CD4-positive, alpha-beta T cell treated with Interleukin-12 subunit alpha and Interleukin-12 subunit beta, for 1 hour (primary cell): ENCODE results near the gene NGFR.
A peak's percentile ranks its signal among the peaks of the same experiment; 100 is the strongest.

ENCODE experiments used
- DNase-seq: peaks from one replicate; pipeline ENCODE4 v3.0.0-alpha.2; 2020

NGFR gene

DNA sequence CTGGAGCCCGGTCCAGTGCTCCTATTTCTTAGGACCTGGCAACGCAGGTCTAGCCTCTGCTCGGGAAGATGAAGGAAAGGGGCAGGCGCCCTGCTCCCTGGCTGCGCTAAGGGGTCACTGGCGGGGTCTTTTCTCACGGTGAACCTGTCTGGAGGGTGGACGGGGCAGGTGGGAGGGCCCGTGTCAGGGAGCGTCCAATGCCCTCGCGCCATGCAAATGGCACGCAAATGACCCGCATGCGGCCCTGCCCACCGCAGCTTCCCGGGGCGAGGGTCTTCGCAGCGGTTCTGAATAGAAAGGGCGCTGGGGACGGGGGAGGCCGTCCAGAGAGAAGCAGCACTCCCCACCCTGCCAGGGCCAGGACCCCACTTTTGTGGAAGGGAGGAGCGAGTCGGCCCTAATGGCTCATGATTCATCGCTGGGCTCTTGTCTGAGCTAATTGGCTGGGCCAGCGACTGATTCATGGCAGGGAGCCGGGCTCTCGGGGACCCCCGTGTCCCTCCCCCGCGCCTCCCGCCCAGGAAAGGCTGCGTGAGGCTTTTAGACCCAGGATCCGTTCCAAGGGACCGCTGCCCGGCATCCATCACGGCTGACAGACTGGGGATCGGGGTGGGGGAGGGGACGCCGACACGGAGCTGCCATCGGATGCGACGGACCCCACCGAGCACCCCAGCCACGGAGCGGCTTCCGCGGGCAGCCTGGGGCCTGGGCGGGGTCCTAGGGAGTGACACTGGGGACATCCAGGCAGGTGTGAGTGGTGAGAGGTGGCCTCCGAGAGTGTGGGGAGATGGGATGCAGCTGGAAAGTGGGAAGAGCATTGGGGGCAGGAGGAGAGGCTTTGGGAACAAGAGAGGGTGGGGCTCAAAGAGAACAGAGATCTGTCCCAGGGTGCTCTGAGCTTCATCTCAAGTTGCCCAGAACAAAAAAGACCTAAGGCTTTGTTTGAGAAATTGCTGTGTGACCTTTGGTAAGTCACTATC is 25.0 kb upstream of the NGFR start:
- no peak for DNase-seq

DNA sequence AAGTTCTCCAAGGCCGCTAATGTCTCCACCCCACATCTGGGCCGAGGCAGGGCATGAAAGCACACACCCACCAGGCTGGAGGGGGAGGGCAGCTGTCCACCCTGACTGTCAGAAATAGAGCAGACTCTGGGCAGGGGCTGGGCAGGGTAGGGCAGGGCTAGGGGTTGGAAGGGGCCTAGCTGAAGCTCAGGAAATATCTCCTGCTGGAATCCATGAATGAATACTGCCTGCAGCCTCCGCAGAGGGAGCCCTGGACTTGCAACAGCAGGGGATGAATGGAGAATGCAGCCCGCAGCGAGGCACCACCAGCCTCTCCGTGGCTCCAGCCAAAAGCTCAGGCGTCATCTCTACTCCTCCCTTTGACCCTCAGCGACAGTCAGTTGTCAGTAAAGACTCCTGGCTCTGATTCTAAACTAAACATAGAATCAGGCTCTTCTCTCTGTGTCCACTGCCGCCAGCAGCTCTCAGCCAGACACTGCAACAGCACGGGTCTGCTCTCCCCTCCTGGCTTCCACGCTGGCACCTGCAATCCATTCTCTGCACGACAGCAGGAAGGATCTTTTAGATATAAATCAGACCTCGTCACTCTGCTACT is 23.9 kb upstream of the NGFR start:
- DNase-seq = no peak

DNA sequence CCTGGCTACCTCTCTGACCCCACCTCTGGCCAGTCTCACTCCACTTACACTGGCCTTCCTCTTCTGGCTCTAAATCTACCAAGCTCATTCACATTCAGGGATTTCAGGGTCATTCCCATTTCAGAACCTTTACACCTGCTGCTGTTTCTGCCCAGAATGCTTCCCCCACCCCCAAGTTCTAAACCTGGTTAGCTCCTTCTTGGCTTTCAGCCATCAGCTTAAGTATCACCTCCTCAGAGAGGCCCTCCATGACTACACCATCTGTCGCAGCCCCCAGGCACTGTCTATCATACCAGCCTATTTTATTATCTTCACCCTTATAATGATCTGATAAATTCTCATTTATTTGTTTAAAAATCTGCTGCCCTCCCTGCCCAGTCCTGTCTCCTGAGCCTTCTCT is 23.3 kb upstream of the NGFR start:
- no peak for DNase-seq

DNA sequence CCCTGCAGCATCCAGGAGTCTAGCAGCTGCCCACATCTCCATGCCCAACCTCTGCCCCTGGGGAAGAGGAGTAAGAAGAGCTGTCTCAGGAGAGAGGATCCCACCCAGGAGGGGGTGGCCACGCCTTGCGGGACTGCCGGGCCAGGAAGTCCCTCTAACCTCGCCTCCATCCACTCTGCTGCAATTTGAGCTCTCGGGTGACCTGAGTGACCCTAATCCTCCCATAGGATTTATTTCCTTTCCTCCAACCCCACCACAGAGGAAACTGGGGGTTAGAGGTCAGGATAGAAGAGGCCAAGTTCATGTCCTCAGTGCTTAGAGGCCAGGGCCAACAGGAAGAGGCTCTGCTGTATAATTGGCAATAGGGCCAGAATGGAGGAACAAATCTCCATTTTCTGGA is 22.6 kb upstream of the NGFR start:
- no peak for DNase-seq

DNA sequence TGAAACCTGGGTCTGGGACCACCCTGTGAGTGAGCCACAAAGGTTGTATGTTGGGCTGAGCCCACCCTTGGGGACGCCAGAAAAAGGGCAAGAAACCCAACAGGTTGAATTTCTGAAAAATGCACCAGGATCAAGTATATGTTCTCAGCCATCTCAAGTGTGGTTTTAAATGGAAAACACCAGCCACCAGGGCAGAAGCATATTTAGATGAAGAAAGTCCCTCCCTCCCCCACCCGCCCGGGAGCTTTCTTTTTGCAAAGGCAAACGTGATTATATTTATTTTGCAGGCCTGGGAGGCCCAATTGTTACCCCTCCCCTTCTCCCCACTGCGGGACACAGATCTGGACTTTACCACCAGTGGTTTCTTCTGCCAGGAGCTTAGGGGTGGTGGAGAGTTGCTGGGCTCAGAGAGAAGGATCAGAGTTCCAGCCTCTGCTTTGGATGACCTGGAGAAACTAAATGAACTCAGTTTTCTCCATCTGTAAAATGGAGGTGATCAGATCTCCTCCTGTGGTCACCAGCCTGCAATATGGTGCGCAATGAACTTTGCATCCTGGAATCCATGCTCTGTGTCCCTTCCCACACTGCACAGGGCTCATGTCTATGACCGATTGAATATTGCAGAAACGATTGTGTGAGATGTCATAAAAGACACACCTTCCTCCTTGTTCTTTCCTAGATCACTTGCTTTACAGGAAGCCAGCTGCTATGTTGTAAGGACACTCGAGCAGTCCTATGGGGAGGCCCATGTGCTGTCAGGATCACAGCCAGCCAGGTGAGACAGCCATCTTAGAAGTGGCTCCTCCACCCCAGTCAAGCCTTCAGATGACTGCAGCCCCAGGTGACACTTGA is 21.0 kb upstream of the NGFR start:
- DNase-seq = no peak

DNA sequence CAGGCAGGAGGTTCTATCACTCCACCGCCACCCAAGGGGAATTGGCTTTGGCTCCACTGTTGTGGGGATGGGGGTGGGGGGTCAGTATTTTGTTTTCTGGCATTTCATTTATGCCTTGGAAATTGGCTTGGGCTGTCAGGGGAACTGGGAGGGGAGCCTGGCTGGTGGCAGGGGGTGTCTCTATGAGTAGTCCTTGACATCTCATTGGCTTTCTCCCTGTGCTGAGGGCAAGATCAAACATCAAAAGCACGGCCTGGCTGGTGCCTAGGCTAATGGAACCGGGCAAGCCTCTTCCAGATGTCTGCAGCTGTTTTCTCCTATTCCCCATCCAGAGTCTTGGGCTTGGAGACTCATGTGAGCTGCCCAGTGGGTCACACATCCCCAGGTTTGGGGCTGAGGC is 17.4 kb upstream of the NGFR start:
- DNase-seq = no peak

DNA sequence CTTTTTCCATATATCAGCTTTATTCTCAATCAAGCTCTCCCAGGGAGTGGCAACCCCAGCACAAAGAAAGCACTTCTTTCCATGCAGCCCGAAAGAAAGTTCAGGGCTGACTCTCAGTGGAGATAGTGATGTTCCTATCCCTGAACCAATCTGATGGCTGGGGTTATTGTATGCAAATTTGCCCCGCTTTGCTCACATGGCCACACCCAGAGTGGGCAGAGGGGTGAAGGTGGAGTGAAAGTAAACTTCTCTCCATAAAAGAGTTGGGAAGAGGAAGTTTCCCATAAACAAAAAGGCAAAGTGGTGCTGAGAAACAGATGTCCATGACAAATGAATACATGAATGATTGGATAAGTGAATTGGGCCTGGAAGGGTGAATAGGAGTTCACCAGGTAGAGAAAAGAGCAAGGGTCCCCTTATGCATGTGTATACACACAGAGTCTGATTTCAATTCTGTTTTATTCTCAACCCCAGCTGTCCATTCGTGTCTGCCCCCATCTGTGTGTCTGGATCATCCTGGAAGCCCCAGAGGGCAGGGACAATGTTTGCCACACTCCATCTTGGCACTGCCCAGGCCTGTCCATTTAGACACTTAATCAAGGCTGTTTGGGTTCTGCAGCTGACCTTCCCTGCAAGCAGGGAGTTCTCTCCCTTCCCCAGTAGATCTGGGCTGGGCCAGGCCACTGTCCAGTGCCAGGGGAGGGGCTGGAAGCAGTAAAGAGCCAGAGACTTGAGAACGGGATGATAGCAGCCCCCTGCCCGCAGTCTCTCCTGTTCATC is 14.1 kb upstream of the NGFR start:
- DNase-seq = no peak

DNA sequence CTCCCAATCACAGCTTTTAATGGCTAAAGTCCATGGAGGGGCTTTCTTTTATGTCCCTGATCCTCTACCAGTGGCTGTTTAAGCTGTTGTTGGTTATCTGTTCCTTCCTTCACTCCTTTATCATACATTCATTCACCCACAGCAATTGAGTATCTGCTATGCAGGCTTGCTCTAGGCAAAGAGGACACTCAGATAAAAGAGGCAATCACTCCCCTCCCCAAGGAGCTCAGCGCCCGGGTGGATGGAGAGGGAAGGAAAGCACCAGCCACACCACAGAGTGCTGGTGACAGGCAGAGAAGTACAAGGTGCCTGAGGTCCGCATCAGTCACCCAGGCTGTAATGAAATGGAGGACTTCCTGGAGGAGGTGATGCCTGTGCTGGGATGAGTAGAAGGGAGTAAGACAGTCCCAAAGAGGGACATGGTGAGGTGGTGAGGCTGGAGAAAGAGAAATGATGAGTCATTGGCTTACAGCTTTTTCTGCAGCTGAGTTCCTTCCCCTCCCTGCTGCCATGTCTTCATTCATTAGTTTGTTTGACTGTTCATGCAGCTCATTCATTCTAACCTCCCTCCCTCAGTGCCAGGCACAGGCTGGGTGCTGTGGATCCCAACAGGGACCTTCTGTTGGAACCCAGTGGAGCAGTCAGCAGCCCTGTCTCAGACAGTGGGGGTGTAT is 12.8 kb upstream of the NGFR start:
- no peak for DNase-seq

DNA sequence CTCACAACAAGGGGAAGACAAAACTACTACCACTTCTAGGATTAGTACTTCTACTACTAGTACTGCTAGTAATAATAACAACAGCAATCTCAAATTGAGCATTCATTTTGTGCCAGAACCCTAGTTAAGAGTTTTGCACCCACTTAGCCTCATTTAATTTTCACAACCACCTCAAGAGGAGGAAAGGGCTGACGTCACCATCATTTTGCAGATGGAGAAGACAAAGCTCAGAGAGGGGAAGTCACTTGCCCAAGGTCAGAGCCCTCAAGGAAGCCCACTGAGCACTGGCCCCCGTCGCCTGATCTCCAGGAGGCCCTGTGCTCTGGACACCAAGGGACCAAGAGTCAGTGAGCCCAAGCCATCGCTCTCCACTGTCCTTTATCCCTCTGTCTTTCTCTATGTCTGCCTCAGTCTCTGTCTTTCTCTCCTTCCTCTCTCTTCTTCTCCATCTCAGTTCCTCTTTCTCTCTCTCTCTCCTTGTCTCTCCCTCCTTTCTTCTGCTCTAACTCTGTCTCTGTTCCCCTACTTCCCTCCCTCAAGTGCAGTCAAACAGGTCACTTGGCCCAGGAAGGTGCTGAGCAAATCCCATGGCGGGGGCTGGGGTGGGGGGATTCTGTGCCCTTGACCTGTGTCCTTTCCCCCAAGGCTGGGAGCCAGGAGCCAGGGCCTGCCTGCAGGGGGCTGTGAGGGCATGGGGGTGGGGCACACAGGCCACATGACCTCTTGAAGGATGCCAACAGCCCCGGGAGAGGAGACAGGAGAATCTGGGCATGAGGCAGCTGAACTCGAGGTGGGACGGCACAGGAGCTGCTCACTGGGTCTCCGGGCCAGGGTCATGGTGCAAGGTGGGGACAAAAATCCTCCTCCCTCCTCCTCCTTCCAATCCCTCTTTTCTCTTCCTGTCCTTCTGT is 11.2 kb upstream of the NGFR start:
- no peak for DNase-seq

DNA sequence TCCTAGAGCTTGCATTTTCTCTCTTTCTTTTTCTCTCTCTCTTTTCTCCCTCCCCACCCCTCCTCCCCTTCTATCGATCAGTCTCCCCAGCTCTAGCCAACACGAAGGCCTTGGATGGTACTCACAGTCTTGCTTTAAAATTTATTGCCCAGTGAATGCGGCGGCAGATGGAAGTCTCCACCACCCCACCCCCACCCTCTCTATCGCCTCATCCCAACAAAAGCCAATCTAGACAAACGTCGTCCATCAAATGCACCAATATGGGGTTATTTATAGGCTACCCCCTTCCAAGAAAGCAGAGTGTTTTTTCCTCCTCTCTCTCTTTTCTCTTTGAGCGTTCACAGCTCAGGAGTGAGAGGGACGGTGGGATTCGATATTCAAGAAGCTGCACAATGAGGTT is 10.5 kb upstream of the NGFR start:
- no peak for DNase-seq

DNA sequence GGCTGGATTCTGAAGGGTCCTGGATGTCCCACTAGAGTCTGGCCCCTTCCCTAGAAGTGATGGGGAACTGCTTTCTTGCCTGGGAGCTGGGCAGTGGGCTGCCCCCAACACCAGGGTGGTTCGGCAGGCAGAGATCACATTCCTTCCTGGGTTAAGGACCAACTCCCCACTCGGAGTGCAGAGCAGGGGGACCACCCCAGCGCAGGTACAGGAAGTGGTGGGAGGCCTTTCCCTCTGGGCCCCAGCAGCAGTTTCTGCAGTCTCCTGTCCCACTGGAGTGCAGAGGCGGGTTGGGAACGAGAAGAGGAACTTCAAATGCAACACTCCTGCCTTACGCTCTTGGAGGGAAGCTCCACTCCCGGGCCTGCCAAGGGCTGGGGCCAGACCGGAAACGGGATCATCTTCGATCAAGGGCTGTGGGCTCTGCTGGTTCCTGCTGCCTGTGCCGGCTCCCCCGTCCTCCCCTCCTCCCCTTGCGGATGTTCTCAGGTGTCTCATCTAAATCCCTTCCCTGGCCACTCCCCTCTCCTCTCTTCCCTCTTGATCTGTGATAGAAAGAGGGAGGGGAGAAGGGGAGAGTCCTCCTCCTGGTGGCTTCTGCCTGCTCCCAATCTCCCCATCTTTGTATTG is 9.0 kb upstream of the NGFR start:
- no peak for DNase-seq

DNA sequence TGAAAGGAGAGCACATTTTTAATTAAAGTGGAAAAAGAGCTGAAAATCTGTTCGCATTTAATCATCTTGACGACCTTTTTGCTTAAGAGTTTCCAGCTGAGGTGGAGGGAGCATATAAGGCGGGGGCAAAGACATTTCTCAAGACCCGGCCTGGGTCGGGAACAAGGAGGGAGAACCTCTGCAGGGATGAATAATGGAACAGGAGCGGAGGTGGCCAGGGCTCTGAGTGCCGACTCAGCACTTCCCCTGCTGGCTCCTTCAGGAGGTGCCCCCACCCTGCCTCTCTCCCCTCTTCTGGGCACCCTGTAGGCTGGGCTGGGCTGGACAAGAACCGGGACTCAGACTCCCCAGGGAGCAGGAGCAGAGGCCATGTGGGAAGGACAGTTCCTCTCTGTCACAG is 7.9 kb upstream of the NGFR start:
- no peak for DNase-seq

DNA sequence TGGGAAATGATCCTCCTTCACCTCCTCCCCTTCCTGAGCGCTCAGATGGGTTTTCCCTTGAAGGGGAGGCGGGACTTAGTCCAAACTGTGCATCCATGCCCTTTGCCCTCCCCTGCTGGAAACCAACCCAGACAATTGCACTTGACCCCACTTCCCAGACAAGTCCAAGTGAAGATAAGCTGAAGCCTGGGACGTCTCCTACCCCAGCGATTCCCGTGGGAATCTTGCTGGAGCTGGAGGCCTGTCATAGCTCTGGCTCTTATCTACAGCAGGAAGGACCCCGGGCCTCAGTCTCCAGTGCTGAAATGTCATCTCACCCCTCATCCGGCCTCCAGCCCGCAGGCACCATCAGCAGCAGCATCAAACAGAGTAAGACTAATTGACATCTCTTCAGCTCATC is 6.5 kb upstream of the NGFR start:
- DNase-seq = no peak

DNA sequence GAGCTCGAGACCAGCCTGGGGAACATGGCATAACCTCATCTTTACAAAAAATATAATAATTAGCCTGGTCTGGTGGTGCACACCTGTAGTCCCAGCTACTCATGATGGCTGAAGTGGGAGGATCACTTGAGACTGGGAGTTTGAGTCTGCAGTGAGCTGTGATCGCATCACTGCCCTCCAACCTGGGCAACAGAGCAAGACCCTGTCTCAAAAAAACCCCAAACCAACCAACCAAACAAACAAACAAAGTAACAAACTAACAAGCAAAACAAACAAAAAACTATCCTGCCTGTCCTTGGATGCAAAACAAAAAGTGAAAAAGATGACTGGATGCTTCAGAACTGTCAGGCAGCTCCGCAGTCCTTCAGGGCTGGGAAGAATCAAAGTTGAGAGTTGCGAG is 5.7 kb upstream of the NGFR start:
- no peak for DNase-seq

DNA sequence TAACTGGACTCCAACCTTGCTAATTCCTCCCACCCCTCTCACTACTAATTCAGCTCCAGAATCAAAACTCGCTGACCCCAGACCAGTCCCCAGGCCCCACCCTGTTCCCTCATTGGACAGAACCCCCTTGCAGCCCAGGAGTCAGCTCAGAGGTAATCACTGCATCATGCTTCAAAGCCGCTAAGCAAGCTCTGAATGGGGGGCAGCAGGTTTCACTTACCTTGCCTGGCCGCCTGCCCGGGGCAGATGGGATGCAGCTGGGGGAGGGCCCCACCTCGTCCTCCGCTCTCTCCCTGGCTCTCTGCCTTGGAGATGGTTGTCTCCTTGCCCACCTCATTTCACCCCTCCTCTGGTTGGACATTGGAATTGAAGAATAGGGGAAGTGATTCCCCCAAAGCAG is 4.8 kb upstream of the NGFR start:
- no peak for DNase-seq

DNA sequence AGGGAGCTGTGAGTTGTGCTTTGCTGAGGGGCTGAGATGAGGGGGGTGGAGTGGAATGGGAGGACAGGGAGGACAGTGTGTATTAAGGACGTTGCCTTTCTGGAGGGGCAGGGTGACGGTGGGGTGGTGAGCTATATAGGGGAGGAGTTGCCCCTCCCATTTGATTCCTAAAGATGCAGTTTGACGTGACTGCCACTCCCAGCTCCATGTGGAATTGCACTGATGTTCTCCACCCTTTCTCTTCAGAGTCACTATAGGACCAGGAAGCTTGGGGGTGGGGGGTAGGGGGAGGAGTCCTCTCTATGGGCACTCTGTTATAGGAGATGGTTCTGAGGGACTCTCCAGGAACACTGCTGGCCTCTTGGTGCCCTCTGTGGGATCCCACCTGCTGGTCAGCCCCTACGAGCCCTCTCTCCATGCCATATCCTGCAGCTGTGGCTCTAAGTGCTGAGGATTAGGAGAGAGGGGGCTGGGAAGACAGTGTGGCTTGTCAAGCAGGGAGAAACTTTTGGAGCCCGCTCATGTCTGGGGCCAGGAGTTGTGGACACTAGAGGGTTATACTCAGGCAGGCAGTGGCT is 3.8 kb upstream of the NGFR start:
- no peak for DNase-seq

DNA sequence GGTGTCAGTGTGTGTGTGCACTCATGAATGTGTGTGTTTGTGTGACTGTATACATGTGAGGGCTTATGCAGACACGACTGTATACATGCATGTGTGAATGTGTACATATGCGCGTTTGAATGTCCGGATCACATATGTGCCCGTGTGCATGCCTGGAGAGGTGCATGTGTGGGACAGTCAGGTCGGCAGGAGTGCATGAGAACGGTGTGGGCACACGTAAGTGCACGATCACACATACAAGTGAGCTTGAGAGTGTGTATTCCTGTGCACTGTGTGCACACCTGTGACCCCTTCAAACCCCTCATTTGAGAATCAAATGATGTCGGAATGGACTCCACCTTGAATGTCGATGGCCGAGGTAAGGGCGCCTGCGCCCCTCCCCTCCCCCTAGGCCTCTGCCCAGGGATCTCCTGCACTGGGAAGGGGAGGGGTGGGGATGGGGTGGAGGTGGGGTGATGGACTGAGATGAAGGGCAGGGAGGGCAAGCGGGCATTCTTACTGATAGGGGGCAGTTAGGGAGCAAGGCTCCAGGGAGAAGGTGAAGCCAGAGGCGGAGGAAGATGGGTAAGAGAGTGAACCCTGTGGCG is 601 bp upstream of the NGFR start:
- no peak for DNase-seq

DNA sequence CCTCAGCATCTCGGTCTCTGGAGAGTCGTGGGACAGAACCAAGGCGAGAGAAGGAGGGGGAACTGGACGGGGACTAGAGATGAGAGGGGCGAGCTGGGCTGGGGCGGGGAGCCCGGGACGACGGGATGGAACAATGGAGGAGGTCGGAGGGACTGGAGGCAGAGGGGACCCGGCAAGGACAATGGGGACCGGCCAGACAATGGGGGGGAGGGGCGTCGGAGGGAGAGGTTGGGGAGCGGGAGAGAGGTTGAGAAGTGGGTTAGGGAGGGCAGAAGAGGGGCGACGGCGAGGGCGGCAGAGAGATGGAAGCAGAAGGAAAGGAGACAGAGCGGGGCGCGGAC is 719 bp downstream of the NGFR start:
- no peak for DNase-seq

DNA sequence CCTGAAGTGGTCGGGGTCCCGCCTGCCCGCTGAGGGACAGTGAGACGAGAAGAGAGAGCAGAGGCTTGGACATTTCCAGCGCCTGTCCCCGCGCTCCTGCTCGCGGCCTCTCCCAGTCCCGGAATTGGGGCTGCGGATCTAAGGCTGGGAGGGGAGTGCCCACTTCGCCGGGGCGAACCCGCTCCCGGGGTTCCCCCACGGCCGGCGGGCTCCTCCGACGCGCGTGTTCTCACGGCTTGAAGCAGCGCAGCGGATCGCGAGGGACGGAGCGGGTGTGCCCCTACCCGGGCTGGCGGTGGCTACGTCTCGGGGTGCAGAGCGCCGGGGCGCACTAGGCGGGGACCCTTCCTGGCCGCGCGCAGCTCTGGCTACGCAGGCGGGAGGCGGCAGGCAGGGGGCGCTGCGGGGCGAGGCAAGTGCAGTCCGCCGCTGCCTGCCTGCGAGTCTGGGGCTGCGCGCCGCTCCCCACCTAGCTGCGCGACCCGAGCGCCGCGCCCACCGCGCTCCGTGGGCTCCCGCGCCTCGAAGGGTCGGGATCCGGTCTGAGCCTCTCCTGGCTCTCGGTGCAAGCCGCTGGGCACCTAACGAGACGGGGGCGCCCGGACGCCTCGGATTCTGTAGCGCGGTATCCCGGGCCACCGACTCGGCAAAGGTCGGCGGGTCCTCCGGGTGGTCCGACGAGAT is 1.2 kb downstream of the NGFR start:
- peak; percentile 83 for DNase-seq

DNA sequence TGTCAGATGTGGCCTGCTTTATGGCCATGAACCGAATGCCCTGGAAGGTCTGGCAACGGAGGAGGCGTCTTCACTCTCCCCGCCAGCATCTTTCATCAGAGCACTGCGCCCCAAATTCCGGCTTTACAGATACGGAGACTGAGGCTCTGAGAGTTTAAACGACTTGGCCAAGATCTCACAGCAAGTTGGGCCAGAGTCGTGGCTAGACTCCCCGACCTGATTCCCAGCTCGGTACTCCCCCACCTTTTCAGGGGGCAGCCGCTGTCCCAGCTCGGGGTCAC is 1.7 kb downstream of the NGFR start:
- no peak for DNase-seq
